SK-N-SH (cell line): ENCODE data around the gene PALLD. TPM values are rescaled to one million over a fixed set of nuclear protein-coding genes. Genes with fewer than 3 reads are reported as not detected.
A peak's percentile ranks its signal among the peaks of the same experiment; 100 is the strongest.

Source experiments
- CTCF ChIA-PET: fragments of 300-600, 350-600 bp; formaldehyde crosslinking; extraction: SDS; loops from one replicate; lab custom pipeline; 2021; lab: Yijun Ruan, JAX
- POLR2A ChIA-PET: fragments of 350-600 bp; sonication (Branson Sonifier 250); formaldehyde crosslinking; extraction: SDS; loops from one replicate; lab custom pipeline; 2020; ENCODE audit warnings: antibody characterized with exemption, inconsistent platforms; lab: Yijun Ruan, JAX
- DNase-seq: peaks from one replicate; pipeline ENCODE4 v3.0.0; 2012
- H2AFZ ChIP-seq: fragments of 200-600 bp; sonication (generic); 2 replicates; pipeline ENCODE4 v1.8.1; 2016; ENCODE audit warnings: antibody characterized with exemption, mild to moderate bottlenecking, low read depth
- H3F3A ChIP-seq: fragments of 200-600 bp; sonication (generic); replicated peaks from 2 replicates; pipeline ENCODE3; 2016; ENCODE audit warnings: antibody characterized with exemption, mild to moderate bottlenecking; ENCODE audit not compliant: insufficient read depth
- H3K27ac ChIP-seq, 2 experiments: fragments of 200-500 bp in 1 of 2; fragments of 200-600 bp in 1 of 2; sonication (Bioruptor generic) in 1 of 2; sonication (generic), shearing (Covaris generic) in 1 of 2; 2 replicates each; pipeline versions ENCODE4 v1.5.1 to v1.6.1; 2014 to 2016; ENCODE audit warnings: low read depth in 2 of 2, inconsistent platforms in 1 of 2, low read length in 1 of 2, mild to moderate bottlenecking in 1 of 2, mixed read lengths in 1 of 2
- H3K27me3 ChIP-seq: fragments of 200-600 bp; sonication (generic), shearing (Covaris generic); 2 replicates; pipeline ENCODE4 v1.6.1; 2016; ENCODE audit warnings: mixed run types; ENCODE audit not compliant: insufficient read depth
- H3K36me3 ChIP-seq, 2 experiments: fragments of 200-500 bp in 1 of 2; fragments of 200-600 bp in 1 of 2; sonication (Bioruptor generic) in 1 of 2; sonication (generic) in 1 of 2; replicated peaks in 1 of 2; 2 replicates each; pipeline versions ENCODE3 to v1.5.1; 2014 to 2016; ENCODE audit warnings: low read length in 1 of 2, mild to moderate bottlenecking in 1 of 2; ENCODE audit not compliant: insufficient read depth in 2 of 2, control insufficient read depth in 1 of 2
- H3K4me1 ChIP-seq, 2 experiments: fragments of 200-500 bp in 1 of 2; fragments of 200-600 bp in 1 of 2; sonication (Bioruptor generic) in 1 of 2; sonication (generic), shearing (Covaris generic) in 1 of 2; 2 replicates each; pipeline versions ENCODE4 v1.5.1 to v1.6.1; 2014 to 2016; ENCODE audit warnings: low read depth in 1 of 2, low read length in 1 of 2, mixed run types in 1 of 2; ENCODE audit not compliant: insufficient read depth in 2 of 2, control insufficient read depth in 1 of 2
- H3K4me2 ChIP-seq: fragments of 200-600 bp; sonication (generic), shearing (Covaris generic); 2 replicates; pipeline ENCODE4 v1.6.1; 2017; ENCODE audit warnings: mixed run types
- H3K4me3 ChIP-seq, 2 experiments: fragments of 200-500 bp in 1 of 2; fragments of 200-600 bp in 1 of 2; sonication (Bioruptor generic) in 1 of 2; sonication (generic), shearing (Covaris generic) in 1 of 2; 2 replicates each; pipeline versions ENCODE4 v1.5.1 to v1.8.1; 2014 to 2016; ENCODE audit warnings: low read depth in 2 of 2, inconsistent platforms in 1 of 2, low read length in 1 of 2, mild to moderate bottlenecking in 1 of 2, mixed read lengths in 1 of 2, moderate library complexity in 1 of 2
- H3K79me2 ChIP-seq: fragments of 200-600 bp; sonication (generic); 2 replicates; pipeline ENCODE4 v1.8.1; 2017; ENCODE audit warnings: mild to moderate bottlenecking; ENCODE audit not compliant: insufficient read depth
- H3K9ac ChIP-seq: fragments of 200-600 bp; sonication (generic); 2 replicates; pipeline ENCODE4 v1.6.1; 2017; ENCODE audit warnings: mixed run types
- H3K9me2 ChIP-seq: fragments of 200-600 bp; sonication (generic); 2 replicates; pipeline ENCODE4 v1.6.1; 2017; ENCODE audit warnings: mixed run types
- H3K9me3 ChIP-seq: fragments of 200-600 bp; sonication (generic); 2 replicates; pipeline ENCODE4 v1.6.1; 2017; ENCODE audit warnings: mixed run types, mild to moderate bottlenecking, moderate library complexity
- H4K20me1 ChIP-seq: fragments of 200-600 bp; sonication (generic); 2 replicates; pipeline ENCODE4 v1.6.1; 2017; ENCODE audit warnings: mild to moderate bottlenecking, mixed run types; ENCODE audit not compliant: insufficient read depth
- CHD2 ChIP-seq: fragments of 150-350 bp; IDR thresholded peaks from 2 replicates; pipeline ENCODE4 v1.6.1; 2018; ENCODE audit warnings: low read length; ENCODE audit not compliant: partially characterized antibody
- ELF1 ChIP-seq: IDR thresholded peaks from 2 replicates; pipeline ENCODE4 v1.4.0; 2012
- FOSL2 ChIP-seq: IDR thresholded peaks from 2 replicates; pipeline ENCODE4 v1.4.0; 2012; ENCODE audit warnings: low read depth, mild to moderate bottlenecking, moderate library complexity, borderline replicate concordance
- GABPA ChIP-seq: IDR thresholded peaks from 2 replicates; pipeline ENCODE4 v1.4.0; 2012; ENCODE audit warnings: low read depth, mild to moderate bottlenecking
- GATA2 ChIP-seq: sonication (generic); formaldehyde crosslinking; IDR thresholded peaks from 2 replicates; pipeline ENCODE4 v1.5.0; 2020; ENCODE audit warnings: mild to moderate bottlenecking, missing genetic modification reagents
- MXI1 ChIP-seq: IDR thresholded peaks from 2 replicates; pipeline ENCODE4 v1.6.1; 2012; ENCODE audit warnings: mild to moderate bottlenecking, low read depth, low read length, improper control_type of control experiment
- NFIC ChIP-seq: IDR thresholded peaks from 2 replicates; pipeline ENCODE4 v1.4.0; 2012; ENCODE audit warnings: borderline replicate concordance
- NRF1 ChIP-seq: IDR thresholded peaks from 2 replicates; pipeline ENCODE4 v1.6.1; 2012; ENCODE audit warnings: low read depth, mild to moderate bottlenecking, low read length
- POLR2AphosphoS5 ChIP-seq: IDR thresholded peaks from 2 replicates; pipeline ENCODE4 v1.6.1; 2012; ENCODE audit warnings: low read depth, low read length
- RAD21 ChIP-seq: IDR thresholded peaks from 2 replicates; pipeline ENCODE4 v1.6.1; 2012; ENCODE audit warnings: mild to moderate bottlenecking, low read length
- RCOR1 ChIP-seq: fragments of 150-350 bp; IDR thresholded peaks from 2 replicates; pipeline ENCODE4 v1.6.1; 2017; ENCODE audit warnings: antibody characterized with exemption, low read length
- SIN3A ChIP-seq: IDR thresholded peaks from 2 replicates; pipeline ENCODE4 v1.6.1; 2012; ENCODE audit warnings: low read depth, mild to moderate bottlenecking, low read length, moderate library complexity, borderline replicate concordance
- SMC3 ChIP-seq: IDR thresholded peaks from 2 replicates; pipeline ENCODE4 v1.6.1; 2012; ENCODE audit warnings: low read depth, low read length, improper control_type of control experiment
- TAF1 ChIP-seq: IDR thresholded peaks from 2 replicates; pipeline ENCODE4 v1.6.1; 2012; ENCODE audit warnings: low read depth, mild to moderate bottlenecking, low read length, moderate library complexity, borderline replicate concordance
- TCF12 ChIP-seq: IDR thresholded peaks from 2 replicates; pipeline ENCODE4 v1.4.0; 2012
- TEAD4 ChIP-seq: IDR thresholded peaks from 2 replicates; pipeline ENCODE4 v1.4.0; 2012; ENCODE audit warnings: mild to moderate bottlenecking, borderline replicate concordance; ENCODE audit not compliant: insufficient read depth
- YY1 ChIP-seq: IDR thresholded peaks from 2 replicates; pipeline ENCODE4 v1.4.0; 2012; ENCODE audit warnings: low read depth, mild to moderate bottlenecking
- WGBS: methylation state at CpG from one replicate; pipeline ENCODE4 v1.1.6; 2017; ENCODE audit warnings: low lambda C conversion rate; 5-methylcytosine and 5-hydroxymethylcytosine counted together
- polyA plus RNA-seq, 3 experiments: library from polyadenylated mRNA; depleted of rRNA; stranded (reverse); fragments of >200 nt; gene quantifications; 2 replicates each; pipeline ENCODE4 v1.2.3, GENCODE V29; 2012
- TF ChIP-seq, protein P1 (sequence below): IDR thresholded peaks from 2 replicates; pipeline ENCODE4; 2012
- TF ChIP-seq, protein P2 (sequence below): IDR thresholded peaks from 2 replicates; pipeline ENCODE4 v1.4.0; 2012; ENCODE audit warnings: low read depth
- TF ChIP-seq, protein P3 (sequence below): fragments of 200-600 bp; sonication (generic); IDR thresholded peaks from 2 replicates; pipeline ENCODE4 v1.6.1; 2017; ENCODE audit warnings: antibody characterized with exemption, mild to moderate bottlenecking, moderate library complexity
- TF ChIP-seq, protein P4 (sequence below): IDR thresholded peaks from 2 replicates; pipeline ENCODE4 v1.4.0; 2012; ENCODE audit warnings: low read depth, borderline replicate concordance
- TF ChIP-seq, protein P5 (sequence below): IDR thresholded peaks from 2 replicates; pipeline ENCODE4 v1.6.1; 2012; ENCODE audit warnings: mild to moderate bottlenecking, low read depth, low read length, moderate library complexity
- TF ChIP-seq, protein P6 (sequence below): fragments of 150-350 bp; IDR thresholded peaks from 2 replicates; pipeline ENCODE4 v1.6.1; 2017; ENCODE audit warnings: antibody characterized with exemption, low read length, low read depth, borderline replicate concordance

Gene PALLD
- polyA plus RNA-seq, 1 of the 3 experiments (the other 2 are of a cell fraction) = 33.0 TPM

DNA sequence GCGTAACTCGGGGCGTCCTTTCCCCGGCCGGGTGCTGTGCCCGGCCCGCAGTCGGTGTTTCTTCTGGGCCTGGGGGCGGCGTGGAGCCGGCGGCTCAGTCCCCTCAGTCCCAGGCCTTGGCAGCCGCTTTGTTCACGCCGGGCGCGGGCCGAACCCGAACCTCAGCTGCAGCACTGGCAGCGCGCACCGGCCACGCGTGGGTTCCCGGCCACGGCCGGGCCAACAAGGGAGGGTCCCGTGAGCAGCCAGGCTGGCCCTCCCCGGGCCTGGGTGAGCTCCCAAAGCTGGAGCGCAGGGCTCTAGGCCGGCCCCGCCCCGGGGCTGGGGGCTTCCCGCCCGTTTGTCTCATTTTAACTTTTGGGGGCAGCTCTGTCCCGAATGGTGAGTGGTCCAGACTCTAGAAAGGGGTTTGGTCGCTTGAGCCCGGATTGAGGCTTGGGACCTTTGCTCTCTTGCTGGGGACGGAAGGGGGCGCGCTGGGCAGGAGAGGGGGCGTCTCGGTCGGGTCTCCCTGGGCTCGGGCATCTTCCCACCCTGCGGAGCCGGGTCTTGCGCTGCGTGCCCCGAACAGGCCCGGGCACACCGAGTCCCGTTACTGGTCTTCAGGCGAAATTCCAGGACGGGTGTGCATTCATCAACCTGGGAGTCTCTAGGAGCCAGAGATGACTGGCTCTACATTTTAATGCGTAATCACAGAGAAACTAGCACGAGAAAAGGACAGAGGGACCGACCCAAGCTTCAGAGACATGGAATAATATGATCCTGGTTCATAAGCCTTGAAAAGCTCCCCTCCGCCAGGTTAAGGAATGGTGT, 336.1 kb downstream of the PALLD start:
- DNase-seq = peak; percentile 84
- CTCF ChIA-PET = interaction anchor here (0.7 to 4.8 kb wide), 17 partner anchors 9 to 248 kb away, joined by 3 to 61 read pairs (median 5); no protein-coding TSS in a partner anchor
- POLR2A ChIA-PET = interaction anchor here (0.6 to 1.3 kb wide), 3 partner anchors 87 to 667 kb away, joined by 3 to 4 read pairs (median 3); no protein-coding TSS in a partner anchor
- no peaks in the 10 kb centered on the region for H3K9me3 ChIP-seq
- peak overlapping the region; percentile 96 for H3K9ac ChIP-seq
- TF ChIP-seq TAF1 (no peak), ELF1 (no peak), POLR2AphosphoS5 (no peak), RCOR1 (no peak), FOSL2 (no peak), TCF12 (no peak), SMC3 (peak; percentile 34; the same call in 1 of the 2 replicates), NRF1 (no peak), SIN3A (no peak), YY1 (0 out of 2 replicates have a peak, but pooled peaks have one; percentile 8), MXI1 (no peak; the same call in 1 of the 2 replicates), RAD21 (peak; percentile 54), TEAD4 (no peak), GABPA (no peak), CHD2 (peak; percentile 12), GATA2 (CRISPR knock-in tag) (no peak), NFIC (no peak)
- TF ChIP-seq, protein P1, sequence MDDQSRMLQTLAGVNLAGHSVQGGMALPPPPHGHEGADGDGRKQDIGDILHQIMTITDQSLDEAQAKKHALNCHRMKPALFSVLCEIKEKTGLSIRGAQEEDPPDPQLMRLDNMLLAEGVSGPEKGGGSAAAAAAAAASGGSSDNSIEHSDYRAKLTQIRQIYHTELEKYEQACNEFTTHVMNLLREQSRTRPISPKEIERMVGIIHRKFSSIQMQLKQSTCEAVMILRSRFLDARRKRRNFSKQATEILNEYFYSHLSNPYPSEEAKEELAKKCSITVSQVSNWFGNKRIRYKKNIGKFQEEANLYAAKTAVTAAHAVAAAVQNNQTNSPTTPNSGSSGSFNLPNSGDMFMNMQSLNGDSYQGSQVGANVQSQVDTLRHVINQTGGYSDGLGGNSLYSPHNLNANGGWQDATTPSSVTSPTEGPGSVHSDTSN = no peak
- TF ChIP-seq, protein P2, sequence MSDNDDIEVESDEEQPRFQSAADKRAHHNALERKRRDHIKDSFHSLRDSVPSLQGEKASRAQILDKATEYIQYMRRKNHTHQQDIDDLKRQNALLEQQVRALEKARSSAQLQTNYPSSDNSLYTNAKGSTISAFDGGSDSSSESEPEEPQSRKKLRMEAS = no peak
- TF ChIP-seq, protein P3, sequence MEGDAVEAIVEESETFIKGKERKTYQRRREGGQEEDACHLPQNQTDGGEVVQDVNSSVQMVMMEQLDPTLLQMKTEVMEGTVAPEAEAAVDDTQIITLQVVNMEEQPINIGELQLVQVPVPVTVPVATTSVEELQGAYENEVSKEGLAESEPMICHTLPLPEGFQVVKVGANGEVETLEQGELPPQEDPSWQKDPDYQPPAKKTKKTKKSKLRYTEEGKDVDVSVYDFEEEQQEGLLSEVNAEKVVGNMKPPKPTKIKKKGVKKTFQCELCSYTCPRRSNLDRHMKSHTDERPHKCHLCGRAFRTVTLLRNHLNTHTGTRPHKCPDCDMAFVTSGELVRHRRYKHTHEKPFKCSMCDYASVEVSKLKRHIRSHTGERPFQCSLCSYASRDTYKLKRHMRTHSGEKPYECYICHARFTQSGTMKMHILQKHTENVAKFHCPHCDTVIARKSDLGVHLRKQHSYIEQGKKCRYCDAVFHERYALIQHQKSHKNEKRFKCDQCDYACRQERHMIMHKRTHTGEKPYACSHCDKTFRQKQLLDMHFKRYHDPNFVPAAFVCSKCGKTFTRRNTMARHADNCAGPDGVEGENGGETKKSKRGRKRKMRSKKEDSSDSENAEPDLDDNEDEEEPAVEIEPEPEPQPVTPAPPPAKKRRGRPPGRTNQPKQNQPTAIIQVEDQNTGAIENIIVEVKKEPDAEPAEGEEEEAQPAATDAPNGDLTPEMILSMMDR = peak; percentile 58
- TF ChIP-seq, protein P4, sequence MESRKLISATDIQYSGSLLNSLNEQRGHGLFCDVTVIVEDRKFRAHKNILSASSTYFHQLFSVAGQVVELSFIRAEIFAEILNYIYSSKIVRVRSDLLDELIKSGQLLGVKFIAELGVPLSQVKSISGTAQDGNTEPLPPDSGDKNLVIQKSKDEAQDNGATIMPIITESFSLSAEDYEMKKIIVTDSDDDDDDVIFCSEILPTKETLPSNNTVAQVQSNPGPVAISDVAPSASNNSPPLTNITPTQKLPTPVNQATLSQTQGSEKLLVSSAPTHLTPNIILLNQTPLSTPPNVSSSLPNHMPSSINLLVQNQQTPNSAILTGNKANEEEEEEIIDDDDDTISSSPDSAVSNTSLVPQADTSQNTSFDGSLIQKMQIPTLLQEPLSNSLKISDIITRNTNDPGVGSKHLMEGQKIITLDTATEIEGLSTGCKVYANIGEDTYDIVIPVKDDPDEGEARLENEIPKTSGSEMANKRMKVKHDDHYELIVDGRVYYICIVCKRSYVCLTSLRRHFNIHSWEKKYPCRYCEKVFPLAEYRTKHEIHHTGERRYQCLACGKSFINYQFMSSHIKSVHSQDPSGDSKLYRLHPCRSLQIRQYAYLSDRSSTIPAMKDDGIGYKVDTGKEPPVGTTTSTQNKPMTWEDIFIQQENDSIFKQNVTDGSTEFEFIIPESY = no peak
- TF ChIP-seq, protein P5, sequence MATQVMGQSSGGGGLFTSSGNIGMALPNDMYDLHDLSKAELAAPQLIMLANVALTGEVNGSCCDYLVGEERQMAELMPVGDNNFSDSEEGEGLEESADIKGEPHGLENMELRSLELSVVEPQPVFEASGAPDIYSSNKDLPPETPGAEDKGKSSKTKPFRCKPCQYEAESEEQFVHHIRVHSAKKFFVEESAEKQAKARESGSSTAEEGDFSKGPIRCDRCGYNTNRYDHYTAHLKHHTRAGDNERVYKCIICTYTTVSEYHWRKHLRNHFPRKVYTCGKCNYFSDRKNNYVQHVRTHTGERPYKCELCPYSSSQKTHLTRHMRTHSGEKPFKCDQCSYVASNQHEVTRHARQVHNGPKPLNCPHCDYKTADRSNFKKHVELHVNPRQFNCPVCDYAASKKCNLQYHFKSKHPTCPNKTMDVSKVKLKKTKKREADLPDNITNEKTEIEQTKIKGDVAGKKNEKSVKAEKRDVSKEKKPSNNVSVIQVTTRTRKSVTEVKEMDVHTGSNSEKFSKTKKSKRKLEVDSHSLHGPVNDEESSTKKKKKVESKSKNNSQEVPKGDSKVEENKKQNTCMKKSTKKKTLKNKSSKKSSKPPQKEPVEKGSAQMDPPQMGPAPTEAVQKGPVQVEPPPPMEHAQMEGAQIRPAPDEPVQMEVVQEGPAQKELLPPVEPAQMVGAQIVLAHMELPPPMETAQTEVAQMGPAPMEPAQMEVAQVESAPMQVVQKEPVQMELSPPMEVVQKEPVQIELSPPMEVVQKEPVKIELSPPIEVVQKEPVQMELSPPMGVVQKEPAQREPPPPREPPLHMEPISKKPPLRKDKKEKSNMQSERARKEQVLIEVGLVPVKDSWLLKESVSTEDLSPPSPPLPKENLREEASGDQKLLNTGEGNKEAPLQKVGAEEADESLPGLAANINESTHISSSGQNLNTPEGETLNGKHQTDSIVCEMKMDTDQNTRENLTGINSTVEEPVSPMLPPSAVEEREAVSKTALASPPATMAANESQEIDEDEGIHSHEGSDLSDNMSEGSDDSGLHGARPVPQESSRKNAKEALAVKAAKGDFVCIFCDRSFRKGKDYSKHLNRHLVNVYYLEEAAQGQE = no peak
- TF ChIP-seq, protein P6, sequence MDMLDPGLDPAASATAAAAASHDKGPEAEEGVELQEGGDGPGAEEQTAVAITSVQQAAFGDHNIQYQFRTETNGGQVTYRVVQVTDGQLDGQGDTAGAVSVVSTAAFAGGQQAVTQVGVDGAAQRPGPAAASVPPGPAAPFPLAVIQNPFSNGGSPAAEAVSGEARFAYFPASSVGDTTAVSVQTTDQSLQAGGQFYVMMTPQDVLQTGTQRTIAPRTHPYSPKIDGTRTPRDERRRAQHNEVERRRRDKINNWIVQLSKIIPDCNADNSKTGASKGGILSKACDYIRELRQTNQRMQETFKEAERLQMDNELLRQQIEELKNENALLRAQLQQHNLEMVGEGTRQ = no peak
- H4K20me1 ChIP-seq = peaks cover 45% of the 10 kb centered on the region
- peaks cover 15 to 26% of the 10 kb centered on the region in 2 experiments for H3K36me3 ChIP-seq
- peaks cover 61% of the 10 kb centered on the region for H3K79me2 ChIP-seq
- H3K4me2 ChIP-seq = peak overlapping the region; percentile 89
- peaks cover 10 to 13% of the 10 kb centered on the region in 2 experiments; a peak in 3 of 4 replicates for H3K4me1 ChIP-seq
- peak overlapping the region; percentile 82 to 93 for H3K4me3 ChIP-seq
- peak overlapping the region; percentile 42; the same call in 1 of the 2 replicates for H2AFZ ChIP-seq
- no peaks in the 10 kb centered on the region for H3K27me3 ChIP-seq
- WGBS = 4% methylated on average over 19 of the region's 59 CpGs
- no peaks in the 10 kb centered on the region for H3F3A ChIP-seq
- H3K9me2 ChIP-seq = no peaks in the 10 kb centered on the region
- H3K27ac ChIP-seq = peak overlapping the region; percentile 80 to 90
